Sigmoid colon (tissue), 7 donors: Measurements from ENCODE around the gene MAP1B. TPM values are rescaled to one million over a fixed set of nuclear protein-coding genes. Genes with fewer than 3 reads are reported as not detected.

ENCODE experiments used
- DNase-seq: peaks from one replicate; pipeline ENCODE4 v3.0.0-alpha.2; 2019
- H3K27ac ChIP-seq, 4 donors: fragments of 200-600 bp; sonication (generic); one replicate each; pipeline ENCODE4 v1.5.1; 2016 to 2019; ENCODE audit warnings: mild to moderate bottlenecking in 1 of 4
- H3K27me3 ChIP-seq, 3 donors: fragments of 200-600 bp; sonication (generic); one replicate each; pipeline ENCODE4 v1.5.1; 2019; ENCODE audit warnings: mild to moderate bottlenecking in 1 of 3
- H3K36me3 ChIP-seq, 4 donors: fragments of 200-600 bp; sonication (generic); one replicate each; pipeline ENCODE4 v1.5.1; 2016 to 2019
- H3K4me1 ChIP-seq, 4 donors: fragments of 200-600 bp; sonication (generic); one replicate each; pipeline ENCODE4 v1.5.1; 2017 to 2019
- H3K4me3 ChIP-seq, 4 donors: fragments of 200-600 bp; sonication (generic); one replicate each; pipeline ENCODE4 v1.5.1; 2017 to 2019; ENCODE audit warnings: mild to moderate bottlenecking in 2 of 4, moderate library complexity in 1 of 4
- H3K9me3 ChIP-seq, 4 donors: fragments of 200-600 bp in 3 of 4; sonication (generic) in 3 of 4; one replicate each; pipeline versions ENCODE4 v1.5.1 to v1.6.1; 2013 to 2019
- CTCF ChIP-seq, 4 experiments: fragments of 450-650 bp in 3 of 4; fragments of 200-600 bp in 1 of 4; IDR thresholded peaks; one replicate each; pipeline ENCODE4 v1.5.1; 2016 to 2019; ENCODE audit warnings: antibody characterized with exemption in 4 of 4, mild to moderate bottlenecking in 3 of 4, moderate library complexity in 2 of 4
- EP300 ChIP-seq, 4 donors: sonication (generic); formaldehyde crosslinking; IDR thresholded peaks; one replicate each; pipeline ENCODE4 v1.6.1; 2017; ENCODE audit warnings: antibody characterized with exemption in 4 of 4
- POLR2A ChIP-seq, 2 donors: fragments of 450-650 bp; IDR thresholded peaks; one replicate each; pipeline ENCODE4 v1.6.1; 2016; ENCODE audit warnings: antibody characterized with exemption in 2 of 2, mild to moderate bottlenecking in 2 of 2, moderate library complexity in 2 of 2
- POLR2AphosphoS5 ChIP-seq, 4 donors: sonication (generic); formaldehyde crosslinking; IDR thresholded peaks; one replicate each; pipeline ENCODE4 v1.6.1; 2017; ENCODE audit warnings: antibody characterized with exemption in 4 of 4
- WGBS, 2 donors: extraction: QIAGEN DNeasy Blood & Tissue Kit; methylation state at CpG; one replicate each; pipeline ENCODE4 v1.1.7; 2013; 5-methylcytosine and 5-hydroxymethylcytosine counted together
- intact Hi-C: fragments of 100-400 bp; cut with DNase I; formaldehyde crosslinking; loops from one replicate; pipeline ENCODE4 v1.15.1; 2023
- polyA plus RNA-seq, 3 donors: library from polyadenylated mRNA; stranded (reverse); fragments of 200-250 nt; gene quantifications; one replicate each; pipeline ENCODE4 v1.2.3, GENCODE V29; 2013
- total RNA-seq, 4 donors: library from RNA; depleted of rRNA; stranded (reverse); fragments of >200 nt; gene quantifications; one replicate each; pipeline ENCODE4 v1.1.0, GENCODE V29; 2016
- donor health status: healthy with polysubstance abuse.
- donor health status: Bipolar disorder and iron deficiency.
- donor health status: healthy.

The MAP1B gene
- total and polyA plus RNA-seq, 7 donors: 0.69 to 659 (median 98.6) TPM

GRCh38 chr5:72154076-72154756 is 46.9 kb downstream of the MAP1B start:
- 80 to 83% methylated on average over 5 of the region's 5 CpGs for WGBS, 2 donors
- Histone ChIP-seq H3K36me3 (no peaks in the 10 kb centered on the region), H3K4me1 (peaks cover 0 to 96% (median 52%) of the 10 kb centered on the region in 4 donors), H3K27ac (peak overlapping the region in 3 of 4 donors; percentile 48 to 85 (median 77)), H3K9me3 (no peaks in the 10 kb centered on the region), H3K27me3 (no peaks in the 10 kb centered on the region), H3K4me3 (no peak overlapping the region)
- TF ChIP-seq POLR2AphosphoS5 (IDR thresholded peaks at IDR 0.05): no peak
- TF ChIP-seq EP300 (IDR thresholded peaks at IDR 0.05): no peak
- TF ChIP-seq CTCF (IDR thresholded peaks at IDR 0.05): no peak
- TF ChIP-seq POLR2A (IDR thresholded peaks at IDR 0.05): no peak
- no peak for DNase-seq
- intact Hi-C loops: no loop called here

GRCh38 chr5:72156946-72157624 is 49.8 kb downstream of the MAP1B start:
- 60 to 65% methylated on average over 5 of the region's 5 CpGs for WGBS, 2 donors
- no peaks in the 10 kb centered on the region for H3K27me3 ChIP-seq
- H3K4me3 ChIP-seq: no peak overlapping the region
- TF ChIP-seq CTCF (IDR thresholded peaks at IDR 0.05) (no peak), EP300 (IDR thresholded peaks at IDR 0.05) (no peak), POLR2A (IDR thresholded peaks at IDR 0.05) (no peak), POLR2AphosphoS5 (IDR thresholded peaks at IDR 0.05) (peak in 3 of 4 donors; percentile 40 to 72 (median 53))
- no peaks in the 10 kb centered on the region for H3K36me3 ChIP-seq
- DNase-seq: no peak
- H3K9me3 ChIP-seq: no peaks in the 10 kb centered on the region
- H3K27ac ChIP-seq: peak overlapping the region; percentile 40 to 85 (median 56)
- peaks cover 0 to 91% (median 42%) of the 10 kb centered on the region in 4 donors for H3K4me1 ChIP-seq
- intact Hi-C loops: no loop called here

GRCh38 chr5:72157625-72157962 is 50.3 kb downstream of the MAP1B start:
- WGBS, 2 donors: 90 to 92% methylated on average over 3 of the region's 3 CpGs

GRCh38 chr5:72159501-72159911 is 52.2 kb downstream of the MAP1B start:
- 89 to 92% methylated on average over 3 of the region's 3 CpGs for whole genome bisulfite sequencing, 2 donors

More at GRCh38 chr5:72157625-72157962, 50.3 kb downstream of the MAP1B start:
- DNase-seq: no peak
- intact Hi-C loops: no loop called here
- Histone ChIP-seq H3K27ac (peak overlapping the region; percentile 40 to 85 (median 56)), H3K27me3 (no peaks in the 10 kb centered on the region), H3K9me3 (no peaks in the 10 kb centered on the region), H3K4me3 (no peak overlapping the region), H3K36me3 (no peaks in the 10 kb centered on the region), H3K4me1 (peaks cover 0 to 86% (median 40%) of the 10 kb centered on the region in 4 donors)
- TF ChIP-seq EP300 (IDR thresholded peaks at IDR 0.05) (peak in 1 of 4 donors; percentile 14), POLR2AphosphoS5 (IDR thresholded peaks at IDR 0.05) (peak in 1 of 4 donors; percentile 47), POLR2A (IDR thresholded peaks at IDR 0.05) (no peak)

GRCh38 chr5:72160329-72160728 is 53.1 kb downstream of the MAP1B start:
- Histone ChIP-seq H3K27ac (peak overlapping the region in 3 of 4 donors; percentile 22 to 85 (median 58)), H3K27me3 (no peaks in the 10 kb centered on the region), H3K9me3 (no peaks in the 10 kb centered on the region), H3K36me3 (no peaks in the 10 kb centered on the region), H3K4me1 (peaks cover 0 to 67% (median 31%) of the 10 kb centered on the region in 4 donors), H3K4me3 (no peak overlapping the region)
- intact Hi-C loops: no loop called here
- 85 to 96% methylated on average over 1 of the region's 1 CpG for WGBS, 2 donors
- no peak for DNase-seq
- no peak for TF ChIP-seq EP300 (IDR thresholded peaks at IDR 0.05)
- peak in 1 of 4 donors; percentile 57 for TF ChIP-seq POLR2AphosphoS5 (IDR thresholded peaks at IDR 0.05)

More at GRCh38 chr5:72159501-72159911, 52.2 kb downstream of the MAP1B start:
- Histone ChIP-seq H3K4me3 (no peak overlapping the region), H3K27me3 (no peaks in the 10 kb centered on the region), H3K36me3 (no peaks in the 10 kb centered on the region), H3K9me3 (no peaks in the 10 kb centered on the region), H3K4me1 (peaks cover 0 to 73% (median 33%) of the 10 kb centered on the region in 4 donors), H3K27ac (peak overlapping the region in 2 of 4 donors; percentile 58 to 85)
- TF ChIP-seq EP300 (IDR thresholded peaks at IDR 0.05): no peak
- DNase-seq: no peak
- intact Hi-C loops: no loop called here

GRCh38 chr5:72160959-72161358 is 53.7 kb downstream of the MAP1B start:
- no peaks in the 10 kb centered on the region for H3K36me3 ChIP-seq
- peaks cover 0 to 69% (median 32%) of the 10 kb centered on the region in 4 donors for H3K4me1 ChIP-seq
- no peaks in the 10 kb centered on the region for H3K27me3 ChIP-seq
- H3K4me3 ChIP-seq: no peak overlapping the region
- TF ChIP-seq CTCF (IDR thresholded peaks at IDR 0.05): no peak
- peak in 1 of 4 donors; percentile 20 for TF ChIP-seq POLR2AphosphoS5 (IDR thresholded peaks at IDR 0.05)
- no peak for DNase-seq
- no peaks in the 10 kb centered on the region for H3K9me3 ChIP-seq
- intact Hi-C loops: no loop called here
- peak overlapping the region in 3 of 4 donors; percentile 22 to 85 (median 58) for H3K27ac ChIP-seq
